ENCODE results near the gene SUN1. TPM values are rescaled to one million over a fixed set of nuclear protein-coding genes. Genes with fewer than 3 reads are reported as not detected.

Gene SUN1
- total and polyA plus RNA-seq, 9 of the 15 experiments (the other 6 are each of a cell fraction or from before 2014, with no cell fraction given): 36.8 to 132 (median 62.3) TPM

- ATAC-seq: no peak
- no peak for FAIRE-seq
Measured at GRCh38 chr7:783556-784490, 48.5 kb upstream of the SUN1 start.

More at GRCh38 chr7:783556-784490, 48.5 kb upstream of the SUN1 start:
- no TSS peak for BruUV-seq (replicated peaks)
- ChIA-PET POLR2A (no interaction called here), CTCF (ENCODE audit: low intra/inter-chr PET ratio) (no interaction called here)
- H3K9me3 ChIP-seq (replicated peaks; ENCODE audit: control insufficient read depth, insufficient read depth, low read depth, low read length): no peaks in the 10 kb centered on the region
- WGBS (ENCODE audit: insufficient coverage, low coverage, missing lambda C conversion rate): 91% methylated on average over 30 of the region's 36 CpGs
- H4K20me1 ChIP-seq (replicated peaks; ENCODE audit: control insufficient read depth, insufficient read depth, low read length): no peaks in the 10 kb centered on the region
- no peak overlapping the region for H2AFZ ChIP-seq (ENCODE audit: low read depth, low read length)
- TF ChIP-seq KDM5B (IDR thresholded peaks at IDR 0.05; ENCODE audit: insufficient replicate concordance, low read depth, low read length) (no peak), SRSF3 (IDR thresholded peaks at IDR 0.05; ENCODE audit: insufficient read depth, low read length) (no peak), SMAD3 (CRISPR knock-in tag; conservative IDR thresholded peaks at IDR 0.05) (no peak), ZNF232 (CRISPR knock-in tag; IDR thresholded peaks at IDR 0.05) (no peak), MNT (conservative IDR thresholded peaks at IDR 0.05) (no peak)
- intact Hi-C loops (cut with micrococcal nuclease): loop anchor here (10.0 kb wide), 1 partner anchor 181 kb away; no protein-coding TSS in a partner anchor
- H3K4me2 ChIP-seq (ENCODE audit: insufficient read depth, low read length): no peak overlapping the region
- peaks cover 0 to 6% of the 10 kb centered on the region in 2 experiments; a peak in 1 of 5 replicates for H3K4me1 ChIP-seq (replicated peaks in 1 of 2; ENCODE audit: control insufficient read depth in 2 of 2, insufficient read depth in 2 of 2, low read length in 2 of 2)
- no peak overlapping the region for H3K4me3 ChIP-seq
- no peak overlapping the region for H3K9ac ChIP-seq (ENCODE audit: insufficient read depth in 1 of 2, low read depth in 2 of 2, low read length in 2 of 2)
- DNase-seq (ENCODE audit: extremely low read depth in 1 of 4, low spot score in 3 of 4): no peak
- no peaks in the 10 kb centered on the region for H3K27me3 ChIP-seq (ENCODE audit: control insufficient read depth in 2 of 2, insufficient read depth in 2 of 2, low read length in 2 of 2)
- no peaks in the 10 kb centered on the region for H3K79me2 ChIP-seq (ENCODE audit: control insufficient read depth, insufficient read depth, low read length)
- no peak overlapping the region for H3K27ac ChIP-seq (ENCODE audit: extremely low read depth, low read depth, low read length)
- H3K9me1 ChIP-seq (ENCODE audit: control insufficient read depth, insufficient read depth, low read length): no peaks in the 10 kb centered on the region
- H3K36me3 ChIP-seq (ENCODE audit: control insufficient read depth, insufficient read depth, low read length): peaks cover 84% of the 10 kb centered on the region
- in situ Hi-C loops (cut with MboI): no loop called here
